DMS153 (cell line): ENCODE results near the gene GLG1.

Experiments used
- DNase-seq: peaks from one replicate; lab custom pipeline; 2025; lab: John Stamatoyannopoulos, UW

Gene GLG1

DNA sequence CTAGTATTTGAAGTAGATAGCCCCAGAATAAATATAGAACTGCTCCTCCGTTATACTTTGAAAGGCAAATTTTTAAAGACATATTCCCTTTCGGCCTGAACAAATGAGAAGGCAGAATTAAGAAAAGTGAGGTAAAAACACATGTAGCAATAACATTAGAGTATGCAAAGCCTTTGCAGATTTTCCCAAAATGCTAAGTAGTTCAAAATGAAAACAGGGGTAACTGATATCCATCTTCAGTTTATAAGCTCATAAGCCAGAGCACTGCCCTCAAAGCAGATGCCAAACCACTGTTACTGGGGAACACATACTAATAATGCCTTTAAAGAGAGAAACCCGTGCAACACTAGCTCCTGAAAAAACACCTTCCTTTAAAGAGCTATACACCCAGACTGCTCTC, 134.4 kb downstream of the GLG1 start:
- no peak for DNase-seq

DNA sequence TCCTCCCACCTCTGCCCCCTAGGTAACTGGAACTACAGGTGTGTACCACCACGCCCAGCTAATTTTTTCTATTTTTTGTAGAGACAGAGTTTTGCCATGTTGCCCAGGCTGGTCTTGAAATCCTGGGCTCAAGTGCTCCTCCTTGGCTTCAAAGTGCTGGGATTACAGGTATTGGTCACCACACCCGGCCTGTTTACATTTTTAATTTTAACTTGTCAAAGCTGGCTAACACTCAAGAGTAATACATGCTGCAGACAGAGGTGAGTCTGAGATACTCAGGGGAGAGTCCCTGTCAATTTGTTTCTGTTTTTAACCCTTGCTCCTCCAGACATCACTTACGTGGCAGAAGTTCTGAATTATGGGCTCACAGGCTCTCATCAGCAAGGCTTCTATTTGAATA, 134.9 kb downstream of the GLG1 start:
- no peak for DNase-seq

DNA sequence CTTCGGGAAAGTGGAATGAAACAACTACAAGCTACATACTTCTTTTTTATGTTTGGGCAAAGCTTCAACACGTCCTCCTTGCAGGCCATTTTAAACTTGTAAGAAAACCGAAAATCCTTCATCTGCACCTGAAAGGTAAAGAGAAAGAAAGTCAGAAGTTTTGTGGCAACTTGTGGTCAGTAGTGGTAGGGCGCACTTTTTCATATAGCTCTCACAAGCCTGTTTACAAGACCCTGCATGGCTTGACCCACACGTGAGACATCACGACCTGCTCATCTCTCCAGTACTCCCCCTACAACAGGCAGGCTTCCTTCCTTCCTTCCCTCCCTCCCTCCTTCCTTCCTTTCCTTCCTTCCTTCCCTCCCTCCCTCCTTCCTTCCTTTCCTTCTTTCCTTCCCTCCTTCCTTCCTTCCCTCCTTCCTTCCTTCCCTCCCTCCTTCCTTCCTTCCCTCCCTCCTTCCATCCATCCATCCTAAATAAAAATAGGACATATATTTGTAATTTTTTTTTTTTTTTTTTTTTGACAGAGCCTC, 136.9 kb downstream of the GLG1 start:
- no peak for DNase-seq

DNA sequence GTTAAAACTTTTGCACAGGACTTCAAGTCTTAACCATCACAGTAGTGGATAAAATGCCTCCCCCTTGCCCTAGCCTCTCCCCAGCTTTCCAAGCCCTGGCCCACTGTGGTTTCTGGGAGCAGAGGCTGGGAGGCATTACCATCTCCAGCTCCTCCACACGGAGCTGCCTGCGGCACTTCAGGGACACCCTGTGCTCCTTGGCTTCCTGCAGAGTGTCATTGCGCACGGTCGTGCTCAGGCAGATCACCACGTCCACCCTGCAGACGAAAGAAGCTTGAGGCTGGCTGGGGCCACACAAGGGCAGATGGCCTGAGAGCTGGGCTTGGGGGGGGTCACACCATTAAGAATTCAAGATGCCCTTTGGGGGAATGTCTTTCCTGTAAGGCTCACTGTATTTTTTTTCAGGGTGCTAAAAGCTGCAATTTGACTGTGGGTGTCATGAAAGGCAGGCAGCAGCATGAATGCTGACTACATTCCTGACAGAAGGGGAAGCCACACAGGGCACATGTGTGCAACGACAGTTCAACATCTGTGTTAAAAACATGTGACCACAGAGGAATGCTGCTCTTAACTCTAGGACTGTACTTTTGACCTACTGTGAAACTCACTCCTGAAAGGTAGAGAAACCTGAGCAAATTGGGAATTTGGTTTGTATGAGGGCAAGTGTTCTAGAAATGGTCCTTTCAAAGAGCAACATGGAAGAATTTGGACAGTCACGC, 137.9 kb downstream of the GLG1 start:
- DNase-seq, result no peak

DNA sequence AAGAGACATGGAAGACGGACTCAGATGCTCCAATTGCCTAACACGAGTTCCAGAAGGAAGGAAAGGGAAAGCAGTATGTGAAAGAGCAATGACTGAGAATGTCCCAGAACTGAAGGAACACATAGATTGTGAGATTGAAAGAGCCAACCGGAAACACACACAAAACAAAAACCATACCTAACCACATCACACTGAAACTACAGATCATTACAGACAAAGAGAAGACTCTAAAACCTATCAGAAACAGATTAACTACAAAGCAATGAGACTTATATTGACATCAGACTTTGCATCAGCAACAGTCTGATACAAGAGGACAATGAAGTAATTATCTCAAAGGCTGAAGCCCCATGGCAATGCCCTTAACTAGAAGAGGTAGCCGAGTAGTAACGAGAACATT, 140.0 kb downstream of the GLG1 start:
- DNase-seq, result no peak

DNA sequence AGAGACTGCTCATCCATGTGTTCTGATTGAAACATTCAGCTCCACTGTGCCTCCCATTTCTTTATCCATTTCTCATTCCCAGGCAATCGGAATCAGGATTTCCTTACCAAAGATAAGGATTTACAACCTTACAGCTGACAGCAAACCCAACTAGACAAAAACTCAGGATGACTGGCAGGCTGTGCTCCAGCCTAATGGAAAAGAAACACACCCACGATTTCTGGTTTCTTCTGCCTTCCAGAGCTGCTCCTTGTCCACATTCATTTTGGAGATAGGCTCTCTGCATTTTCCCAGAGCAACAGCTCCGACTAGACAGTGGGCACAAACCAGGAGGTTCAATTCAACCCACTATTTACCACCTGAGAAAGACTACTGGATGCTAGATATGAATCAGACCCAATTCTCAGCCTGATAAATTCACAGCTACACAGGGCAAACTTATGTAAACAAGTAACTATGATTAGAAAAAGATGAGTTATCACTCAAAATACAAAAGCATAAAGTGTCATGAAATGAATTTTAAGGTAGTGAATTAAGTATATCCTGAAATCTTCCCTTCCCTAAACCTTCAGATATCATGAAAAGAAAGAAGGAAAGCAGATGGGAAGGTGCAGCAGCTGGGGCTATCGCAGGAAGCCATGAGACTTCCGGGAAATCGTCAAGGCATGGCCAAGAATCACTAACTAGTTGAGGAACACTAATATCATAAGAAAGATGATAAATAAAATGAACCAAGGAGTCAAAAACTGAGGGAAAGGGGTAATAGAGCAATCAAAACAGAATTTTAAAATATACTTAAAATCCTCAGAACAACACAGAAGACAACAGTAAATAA, 140.8 kb downstream of the GLG1 start:
- no peak for DNase-seq

DNA sequence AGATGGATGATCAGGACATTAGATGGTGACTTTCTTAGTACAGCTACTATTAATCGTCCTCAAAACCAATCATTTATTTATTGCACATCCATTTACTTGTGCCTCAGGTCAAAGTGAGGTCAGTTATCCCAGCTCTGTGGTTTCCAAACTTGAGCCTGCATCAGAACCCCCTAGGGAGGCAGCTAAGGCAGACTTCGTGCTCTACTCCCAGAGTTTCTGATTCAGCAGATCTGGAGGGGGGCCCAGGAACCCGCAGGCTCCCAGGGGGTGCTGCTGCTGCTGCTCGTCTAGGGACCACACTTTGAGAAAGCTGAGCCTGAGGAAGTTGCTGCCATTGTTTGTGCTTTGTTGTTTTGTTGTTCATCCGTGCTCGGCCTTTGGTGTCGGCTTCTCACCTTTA, 141.6 kb downstream of the GLG1 start:
- no peak for DNase-seq

DNA sequence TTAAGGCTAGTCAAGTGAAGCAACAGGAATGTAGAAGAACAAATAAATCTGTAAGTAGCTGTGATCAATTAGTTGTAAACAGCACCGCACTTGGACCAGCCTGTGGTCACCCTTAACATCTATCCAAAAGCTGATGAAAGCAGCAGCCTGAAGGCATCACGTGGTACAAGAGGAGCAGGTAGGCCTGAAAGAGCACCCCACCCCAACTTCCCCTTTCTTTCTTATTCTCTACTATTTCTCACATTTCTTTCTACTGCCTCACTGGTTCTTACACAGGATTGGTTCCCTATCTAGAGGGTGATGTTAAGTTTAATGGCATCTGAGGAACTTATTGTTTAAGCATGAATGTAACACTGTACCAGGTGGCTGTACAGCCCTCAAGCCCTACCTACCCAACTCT, 143.0 kb downstream of the GLG1 start:
- no peak for DNase-seq

DNA sequence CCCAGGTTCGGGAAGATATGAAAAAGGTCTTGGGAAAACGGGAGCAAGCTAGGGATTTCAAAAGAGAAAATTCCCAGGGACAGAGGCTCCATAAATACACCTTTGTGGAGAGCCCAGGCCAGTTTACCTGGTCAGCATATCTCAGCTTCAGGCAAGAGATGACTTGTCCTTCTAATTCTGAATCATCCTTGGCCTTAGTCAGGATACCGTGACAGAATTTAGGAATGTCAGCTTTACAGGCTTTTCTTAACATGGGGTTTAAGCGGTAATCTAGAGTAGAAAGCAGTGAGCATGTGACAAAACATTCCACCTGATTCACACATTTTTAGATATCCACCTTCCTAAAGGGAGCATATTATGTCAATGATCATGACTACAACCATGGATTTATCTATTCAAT, 144.6 kb downstream of the GLG1 start:
- DNase-seq, result no peak

DNA sequence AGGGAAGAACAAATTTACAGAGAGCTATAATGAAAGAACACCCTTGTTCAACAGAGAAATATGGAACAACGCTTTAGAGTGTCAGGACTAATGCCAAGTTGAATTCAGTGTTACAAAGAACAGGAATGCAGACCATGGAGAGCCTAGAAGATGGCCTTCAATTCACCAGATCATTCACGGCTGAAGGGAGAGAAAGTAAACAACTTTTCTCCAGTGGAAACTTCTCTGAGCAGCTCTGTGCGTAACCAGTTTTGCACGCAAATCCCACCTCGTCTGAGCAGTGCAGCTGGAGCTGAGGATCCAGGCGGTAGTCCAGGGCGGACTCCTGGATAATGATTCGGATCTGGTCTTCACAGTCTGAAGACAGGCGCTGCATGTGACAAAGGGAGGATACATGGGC, 145.1 kb downstream of the GLG1 start:
- no peak for DNase-seq

DNA sequence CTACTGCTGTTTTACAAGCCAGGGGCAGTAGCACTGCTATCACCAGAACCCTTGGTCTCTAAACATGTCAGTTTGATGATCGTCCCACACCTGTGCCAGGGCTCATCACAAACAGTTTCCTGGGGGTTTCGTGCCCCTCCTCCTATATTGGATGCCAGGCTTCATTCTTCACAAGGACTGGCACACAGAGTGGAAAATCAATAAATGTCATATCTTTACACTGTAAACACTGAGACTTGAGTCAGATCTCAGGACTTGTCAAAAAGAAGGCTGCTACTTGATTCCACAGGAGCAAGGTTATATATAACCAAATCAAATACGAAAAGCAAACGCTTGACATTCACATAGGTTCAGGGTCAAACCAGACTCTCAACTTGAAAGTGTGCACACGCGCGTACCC, 146.4 kb downstream of the GLG1 start:
- no peak for DNase-seq

DNA sequence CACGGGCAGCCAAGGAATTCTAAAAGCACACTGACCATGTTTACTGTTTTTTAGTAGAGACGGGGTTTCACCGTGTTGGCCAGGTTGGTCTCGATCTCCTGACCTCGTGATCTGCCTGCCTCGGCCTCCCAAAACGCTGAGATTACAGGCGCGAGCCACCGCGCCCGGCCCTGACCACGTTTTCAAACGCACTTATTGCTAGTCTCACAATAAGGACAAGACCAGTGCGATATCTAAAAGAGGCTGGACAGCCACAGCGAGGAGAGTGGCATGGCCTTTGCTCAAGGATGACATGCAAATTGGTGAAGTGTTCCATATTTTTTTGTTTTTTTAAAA, 150.7 kb downstream of the GLG1 start:
- no peak for DNase-seq

DNA sequence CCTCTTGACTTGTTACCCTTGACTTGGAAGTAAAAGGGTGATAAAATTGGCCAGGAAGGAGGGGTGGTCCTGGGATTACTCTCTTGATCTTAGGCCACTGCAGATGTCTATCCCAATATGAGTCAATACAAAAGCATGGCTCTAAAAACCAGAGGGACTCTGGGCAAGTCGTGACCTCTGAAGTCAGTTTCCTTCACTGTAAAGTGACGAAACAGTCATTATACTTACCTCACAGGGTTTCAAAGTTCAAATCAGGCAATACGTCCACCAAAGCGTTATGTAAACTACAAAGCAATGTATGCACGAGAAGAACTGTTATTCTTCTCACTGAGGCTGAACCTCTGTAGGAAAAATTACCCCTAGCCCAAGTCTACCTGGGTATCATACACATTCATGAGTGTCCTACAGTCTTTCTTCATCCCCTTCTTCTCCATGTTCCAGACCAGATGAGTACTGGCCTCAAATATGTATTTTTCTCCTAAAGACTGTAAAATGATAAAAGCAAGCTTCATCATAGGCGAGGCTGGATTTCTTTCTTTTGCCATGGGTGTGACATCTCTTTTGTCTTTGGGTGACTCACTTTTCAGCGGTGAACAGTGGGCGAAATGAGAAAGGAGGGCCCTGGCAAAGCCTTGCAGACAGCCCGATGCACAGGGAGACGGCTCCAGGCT, 151.2 kb downstream of the GLG1 start:
- no peak for DNase-seq

DNA sequence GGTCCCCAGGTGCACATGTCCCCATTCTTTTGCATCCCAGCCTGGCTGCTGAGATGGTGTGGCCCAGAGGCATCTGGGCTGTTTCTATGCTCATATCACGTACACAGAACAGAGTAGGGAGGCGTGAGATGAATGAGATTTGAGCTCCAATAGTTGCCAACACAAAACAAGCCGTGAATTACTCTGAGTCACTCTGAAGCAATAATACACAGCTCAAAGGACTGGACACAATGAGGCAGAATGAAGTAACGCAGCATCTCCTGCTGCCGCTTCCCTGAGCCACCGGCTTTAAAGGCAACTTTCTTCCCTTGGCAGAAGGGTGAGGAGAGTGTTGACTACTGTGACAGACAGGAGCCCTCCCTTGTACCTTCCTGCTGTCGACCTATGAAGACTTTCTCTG, 151.7 kb downstream of the GLG1 start:
- no peak for DNase-seq

DNA sequence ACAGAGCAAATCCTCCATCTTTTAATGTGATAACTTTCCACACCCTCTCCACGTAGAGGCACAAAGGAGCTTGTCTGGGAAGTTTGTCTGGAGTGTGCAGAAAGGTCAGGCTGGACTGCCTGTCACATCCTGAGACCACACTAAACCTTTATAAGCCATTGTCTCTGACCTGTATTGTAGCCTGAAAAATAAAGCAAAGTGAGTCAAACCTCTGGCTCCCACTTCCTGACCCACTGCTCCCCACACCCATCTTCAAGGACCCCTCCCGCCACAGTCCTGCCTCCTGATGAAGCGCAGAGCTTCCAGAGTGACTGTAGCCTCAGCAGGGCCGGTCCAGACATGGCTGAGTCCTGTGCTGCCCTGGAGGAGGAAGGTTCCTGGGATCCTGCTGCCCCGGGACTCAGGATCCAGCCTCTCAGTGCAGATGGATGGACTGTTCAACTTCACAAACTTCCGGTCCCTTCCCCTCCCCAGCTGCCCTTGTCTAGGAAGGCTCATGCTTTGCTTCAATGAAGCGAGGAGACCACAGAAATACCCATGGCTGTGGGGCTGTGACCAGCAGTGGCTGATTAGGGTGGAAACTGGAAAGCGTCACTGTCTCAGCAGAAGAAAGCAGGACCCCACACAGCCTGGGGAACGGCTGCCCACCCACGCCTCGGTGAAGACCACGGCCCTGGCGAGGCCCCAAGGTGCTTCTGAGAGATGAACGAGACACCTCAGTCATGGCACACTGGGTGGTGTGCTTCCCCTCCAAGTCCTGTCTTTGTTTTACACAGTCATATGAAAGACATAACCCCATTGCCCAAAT, 154.8 kb downstream of the GLG1 start:
- DNase-seq, result no peak

DNA sequence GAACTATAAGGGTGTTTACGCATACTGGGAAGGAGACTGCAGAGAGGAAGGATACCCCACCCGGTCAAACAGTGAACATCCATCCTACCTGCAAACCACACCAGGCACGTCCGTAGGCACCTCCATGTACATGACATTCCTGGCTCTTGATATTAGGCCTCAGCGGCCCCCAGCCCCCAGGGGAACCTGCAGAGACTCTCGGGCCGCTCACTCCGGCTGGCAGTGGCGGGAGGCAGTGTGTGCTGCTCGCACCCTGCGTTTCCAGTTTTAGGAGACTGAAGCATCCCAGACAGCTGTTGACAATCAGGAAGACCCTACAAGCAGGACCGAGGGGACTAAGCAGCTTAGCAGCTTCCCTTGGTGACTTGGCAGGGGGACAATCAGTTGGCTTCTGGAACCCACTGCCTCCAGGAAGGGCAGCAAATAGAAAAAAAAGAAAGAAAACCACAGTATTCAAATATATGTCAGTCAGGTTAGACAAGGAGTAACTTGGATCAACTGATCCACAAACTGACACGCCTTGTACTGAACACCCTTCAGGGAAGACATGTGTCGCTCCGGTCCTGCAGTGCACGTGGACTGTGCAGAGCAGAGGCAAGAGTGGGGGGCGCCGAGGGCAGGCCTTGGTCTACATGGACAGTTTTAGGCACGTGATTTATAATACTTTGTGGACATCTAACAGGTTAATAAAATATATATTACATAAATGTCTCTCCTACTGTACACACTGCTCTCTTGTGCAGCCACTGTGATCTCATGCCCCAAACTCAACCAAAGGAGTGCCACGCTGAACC, 155.8 kb downstream of the GLG1 start:
- no peak for DNase-seq

DNA sequence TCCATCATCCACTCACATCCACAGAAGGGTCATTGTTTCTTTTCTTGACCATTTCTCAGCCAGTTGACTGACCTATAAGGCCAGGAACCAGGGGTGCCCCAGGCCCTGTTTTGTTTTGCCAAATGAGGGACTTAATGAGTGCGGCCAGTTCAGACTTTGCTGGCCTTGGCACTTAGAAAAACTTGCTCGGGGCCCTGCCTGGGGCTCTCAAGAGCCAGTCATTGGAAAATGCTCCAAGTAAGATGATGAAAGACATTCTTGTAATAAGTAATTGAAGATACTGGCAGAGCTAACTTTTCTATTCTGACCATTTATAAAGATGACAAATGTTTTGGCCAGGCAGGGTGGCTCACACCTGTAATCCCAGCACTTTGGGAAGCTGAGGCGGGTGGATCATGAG, 156.7 kb downstream of the GLG1 start:
- DNase-seq, result no peak

DNA sequence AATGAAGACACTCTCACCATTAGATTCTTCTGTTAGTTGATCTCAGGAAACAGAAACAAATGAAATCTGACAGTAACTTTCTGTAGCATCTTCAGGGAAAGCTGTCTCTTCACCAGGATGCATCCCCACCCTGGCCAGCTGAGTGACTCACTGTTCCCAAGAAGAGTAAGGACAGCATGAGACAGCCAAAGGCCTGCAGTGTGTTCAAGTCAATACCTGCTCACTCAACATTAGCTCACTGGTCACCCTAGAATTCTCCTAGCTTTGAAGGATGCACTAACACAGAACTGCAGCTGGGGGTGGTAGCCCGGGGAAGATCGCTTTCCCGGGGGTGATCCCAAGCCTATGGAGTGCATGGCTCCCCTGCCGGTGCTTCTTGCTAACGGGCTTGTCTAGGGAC, 157.4 kb downstream of the GLG1 start:
- no peak for DNase-seq

DNA sequence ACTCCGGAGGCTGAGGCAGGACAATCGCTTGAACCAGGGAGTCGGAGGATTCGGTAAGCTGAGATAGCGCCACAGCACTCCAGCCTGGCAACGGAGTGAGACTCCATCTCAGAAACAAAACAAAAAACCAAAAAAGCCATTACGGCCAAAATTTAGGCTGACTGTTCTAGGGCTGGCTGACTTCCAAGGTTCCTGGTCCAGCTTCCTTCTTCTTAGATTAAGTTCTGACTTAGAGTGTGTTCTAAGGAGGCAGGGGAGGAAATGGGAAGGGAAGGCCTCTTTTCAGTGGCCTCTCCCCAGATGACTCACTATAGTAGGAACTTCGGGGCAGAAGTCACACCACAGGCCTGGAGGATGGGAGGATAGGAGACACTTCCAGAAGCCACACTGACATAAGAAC, 157.9 kb downstream of the GLG1 start:
- DNase-seq, result no peak

DNA sequence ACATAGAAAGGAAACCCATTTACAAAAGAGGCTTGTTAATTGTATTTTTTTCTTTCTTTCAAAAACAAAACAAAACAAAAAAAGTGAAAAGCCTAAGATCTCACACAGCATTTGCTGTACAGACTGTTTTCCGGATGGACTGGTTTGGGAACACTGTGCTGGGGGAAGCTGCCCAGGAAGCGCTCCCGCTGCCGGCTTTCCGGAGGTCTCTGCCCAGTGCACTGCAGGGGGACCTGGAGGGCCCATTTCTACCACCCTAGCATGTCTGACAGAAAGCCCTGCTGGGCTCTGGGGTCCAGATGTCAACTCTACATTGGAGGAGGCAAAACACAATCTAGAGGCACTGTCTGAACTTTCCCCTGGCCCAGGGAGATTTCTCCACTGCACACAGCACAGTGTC, 159.3 kb downstream of the GLG1 start:
- no peak for DNase-seq

DNA sequence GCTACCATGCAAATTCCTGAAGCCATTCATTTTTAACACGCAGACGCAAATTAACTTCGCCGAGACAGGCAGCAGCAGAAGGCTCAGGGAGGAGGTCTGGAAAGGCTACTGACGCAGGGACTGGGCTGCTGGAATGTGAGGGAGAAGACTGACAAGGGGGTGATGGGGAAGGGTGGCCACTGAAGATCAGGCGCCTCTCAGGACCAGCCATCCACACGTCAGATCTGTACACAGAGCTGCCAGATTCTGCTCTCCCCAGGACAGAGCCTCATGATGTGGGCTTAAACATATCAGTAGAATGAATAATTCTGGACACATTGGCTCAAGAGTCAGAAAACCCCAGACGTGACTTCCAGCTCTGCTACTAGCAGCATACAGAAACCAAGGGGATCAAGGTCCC, 160.0 kb downstream of the GLG1 start:
- DNase-seq, result no peak
